ENCODE results near the gene TEDC1. TPM values are rescaled to one million over a fixed set of nuclear protein-coding genes. Genes with fewer than 3 reads are reported as not detected.

The TEDC1 gene, protein sequence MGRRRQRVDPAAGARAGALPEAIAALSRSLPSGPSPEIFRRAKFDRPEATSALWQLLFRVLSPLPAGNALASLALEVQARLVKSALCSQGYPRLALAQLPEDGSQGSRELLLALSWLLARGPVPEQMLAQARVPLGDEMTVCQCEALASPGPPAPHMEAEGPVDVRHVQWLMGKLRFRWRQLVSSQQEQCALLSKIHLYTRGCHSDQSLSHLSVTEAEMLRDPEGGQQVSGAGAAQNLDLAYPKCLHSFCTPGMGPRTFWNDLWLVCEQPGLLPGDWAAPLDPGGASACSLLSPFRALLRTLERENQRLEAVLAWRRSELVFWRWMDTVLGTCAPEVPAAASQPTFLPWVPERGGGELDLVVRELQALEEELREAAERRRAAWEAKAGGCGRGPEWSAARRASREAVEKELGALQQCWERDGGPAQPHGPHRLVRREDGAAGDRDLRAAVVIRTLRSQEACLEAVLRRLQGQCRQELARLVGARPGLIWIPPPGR
- total RNA-seq, result 3.8 TPM
- long read RNA-seq, partial matches to known transcripts, result 1 of 5 reads
- long read RNA-seq, other reads (novel, unspliced or antisense), result 3 of 5 reads

DNA sequence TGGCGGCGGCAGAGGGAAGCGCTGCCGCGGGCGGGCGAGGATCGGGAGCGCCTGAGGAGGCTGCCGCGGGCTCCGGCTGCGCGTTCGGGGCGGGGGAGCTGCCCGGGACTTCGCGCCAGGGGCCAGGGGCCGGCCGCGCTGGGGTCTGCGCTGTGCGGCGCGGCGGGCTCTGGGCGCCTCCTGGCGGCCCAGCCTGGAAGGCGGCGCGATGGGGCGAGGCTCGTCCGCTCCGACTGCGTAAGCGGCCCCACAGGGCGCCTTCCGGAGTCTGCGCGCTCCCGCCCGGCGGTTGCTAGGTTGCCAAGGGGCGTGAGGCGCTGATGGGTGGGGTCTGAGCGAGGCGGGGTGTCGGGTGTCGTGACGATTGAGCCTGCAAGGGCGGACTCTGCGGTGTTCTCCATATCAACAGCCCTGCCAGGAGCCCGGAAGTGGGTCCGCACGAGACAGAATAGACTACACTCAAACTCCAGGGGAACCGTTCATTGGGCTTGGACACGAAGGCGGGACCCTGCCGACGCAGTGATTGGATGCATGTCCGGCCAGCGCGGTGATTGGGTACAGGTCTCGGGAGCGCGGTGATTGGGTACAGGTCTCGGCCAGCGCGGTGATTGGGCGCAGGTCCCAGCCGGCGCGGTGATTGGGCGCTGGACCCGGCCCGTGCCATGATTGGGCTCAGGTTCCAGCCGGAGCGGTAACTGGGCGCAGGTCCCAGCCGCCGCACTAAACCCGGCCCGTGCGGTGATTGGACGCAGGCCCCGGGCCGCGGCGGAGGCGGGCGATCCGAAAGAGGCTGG is at the start of gene TEDC1:
Gene TEDC1, plus strand, starts transcription at position 675 of the 794 bp plus-strand sequence. CDS start 130 bp downstream, outside the sequence.
- intact Hi-C loops (cut with DNase I), result loop anchor here (2.0 to 5.0 kb wide), 2 partner anchors 16 to 37 kb away; partner anchors contain the start of genes CRIP2 and TMEM121
- peak; percentile 99 for DNase-seq (ENCODE audit: low spot score)

DNA sequence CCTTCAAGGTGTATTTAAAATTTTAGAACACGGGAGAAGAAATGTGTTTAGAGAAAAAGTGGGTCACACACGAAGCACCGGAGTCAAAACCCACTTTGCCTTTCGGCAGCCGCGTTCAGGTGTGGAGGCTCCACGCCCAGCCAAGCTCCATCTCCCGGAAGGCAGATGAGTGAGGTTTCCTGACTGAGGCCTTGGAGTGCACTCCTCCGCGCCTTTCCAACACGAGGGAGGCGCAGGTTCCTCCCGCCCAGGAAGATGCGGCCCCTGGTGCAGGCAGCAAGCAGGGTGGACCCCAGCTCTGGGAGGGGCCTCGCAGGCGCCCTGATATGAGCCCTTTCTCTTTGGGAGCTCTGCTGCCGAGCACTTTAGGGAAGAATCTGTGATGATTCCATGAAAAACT is 48.9 kb upstream of the TEDC1 start:
- intact Hi-C loops (cut with DNase I), result no loop called here
- no peak for DNase-seq (ENCODE audit: low spot score)

DNA sequence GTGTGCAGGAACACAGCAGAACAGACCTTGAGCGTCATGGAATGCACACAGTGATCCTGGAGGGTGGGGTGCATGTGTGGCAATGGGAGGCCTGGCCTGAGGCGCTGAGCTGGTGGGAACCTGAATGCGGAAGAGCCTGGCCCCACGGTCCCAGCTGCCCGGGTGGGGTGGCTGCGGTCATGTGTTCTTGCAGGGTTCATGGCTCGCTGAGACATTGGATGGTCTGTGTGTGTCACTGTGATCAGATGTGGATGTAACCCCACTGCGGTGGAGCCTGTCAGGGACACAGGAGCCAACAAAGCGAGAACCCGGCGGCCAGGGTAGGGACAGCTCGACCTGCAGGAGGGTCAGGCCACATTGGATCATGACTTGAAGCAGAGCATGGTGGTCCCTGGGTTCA is 48.2 kb upstream of the TEDC1 start:
- intact Hi-C loops (cut with DNase I), result no loop called here
- DNase-seq (ENCODE audit: low spot score), result no peak

DNA sequence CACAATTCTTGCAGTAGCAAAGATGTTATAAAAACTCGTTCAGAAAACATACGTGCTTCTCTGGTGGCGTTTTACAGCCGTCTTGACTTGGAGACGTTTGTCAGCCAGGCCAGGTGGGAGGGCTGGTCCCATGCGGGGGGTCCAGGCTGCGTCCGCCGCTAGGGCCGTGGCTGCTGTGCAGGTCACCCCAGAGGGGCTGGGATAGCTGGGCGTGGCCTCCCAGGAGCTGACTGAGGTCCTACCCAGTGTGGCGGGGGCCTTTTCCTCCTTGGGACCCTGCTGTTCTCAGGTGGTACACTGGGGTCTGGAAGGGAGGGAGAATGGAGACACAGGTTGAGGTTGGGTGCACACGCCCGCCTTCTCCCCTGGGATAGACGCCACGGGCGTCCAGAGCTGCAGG is 46.2 kb upstream of the TEDC1 start:
- no peak for DNase-seq (ENCODE audit: low spot score)
- intact Hi-C loops (cut with DNase I), result loop anchor here (5.0 kb wide), 2 partner anchors 73 to 82 kb away; partner anchors contain the start of gene TMEM121

DNA sequence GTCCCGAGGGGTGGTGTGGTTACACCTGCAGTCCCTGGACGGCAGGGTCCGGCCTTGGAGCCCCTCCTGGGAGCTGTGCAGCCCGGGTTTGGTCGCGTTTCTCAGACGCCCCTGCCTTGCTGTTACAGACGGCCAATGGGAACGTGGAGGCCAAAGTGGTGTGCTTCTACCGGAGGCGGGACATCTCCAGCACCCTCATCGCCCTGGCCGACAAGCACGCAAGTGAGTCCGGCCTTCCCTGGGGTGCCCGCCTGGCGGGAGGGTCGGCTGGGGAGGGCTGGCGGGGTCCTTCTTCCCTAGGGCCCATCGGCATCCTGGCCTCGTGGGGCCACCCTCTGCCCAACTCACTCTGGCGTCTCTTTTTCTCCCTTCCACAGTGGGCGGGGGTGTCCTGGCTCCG is 45.8 kb upstream of the TEDC1 start:
- intact Hi-C loops (cut with DNase I), result loop anchor here (5.0 kb wide), 2 partner anchors 73 to 82 kb away; partner anchors contain the start of gene TMEM121
- DNase-seq (ENCODE audit: low spot score), result no peak

DNA sequence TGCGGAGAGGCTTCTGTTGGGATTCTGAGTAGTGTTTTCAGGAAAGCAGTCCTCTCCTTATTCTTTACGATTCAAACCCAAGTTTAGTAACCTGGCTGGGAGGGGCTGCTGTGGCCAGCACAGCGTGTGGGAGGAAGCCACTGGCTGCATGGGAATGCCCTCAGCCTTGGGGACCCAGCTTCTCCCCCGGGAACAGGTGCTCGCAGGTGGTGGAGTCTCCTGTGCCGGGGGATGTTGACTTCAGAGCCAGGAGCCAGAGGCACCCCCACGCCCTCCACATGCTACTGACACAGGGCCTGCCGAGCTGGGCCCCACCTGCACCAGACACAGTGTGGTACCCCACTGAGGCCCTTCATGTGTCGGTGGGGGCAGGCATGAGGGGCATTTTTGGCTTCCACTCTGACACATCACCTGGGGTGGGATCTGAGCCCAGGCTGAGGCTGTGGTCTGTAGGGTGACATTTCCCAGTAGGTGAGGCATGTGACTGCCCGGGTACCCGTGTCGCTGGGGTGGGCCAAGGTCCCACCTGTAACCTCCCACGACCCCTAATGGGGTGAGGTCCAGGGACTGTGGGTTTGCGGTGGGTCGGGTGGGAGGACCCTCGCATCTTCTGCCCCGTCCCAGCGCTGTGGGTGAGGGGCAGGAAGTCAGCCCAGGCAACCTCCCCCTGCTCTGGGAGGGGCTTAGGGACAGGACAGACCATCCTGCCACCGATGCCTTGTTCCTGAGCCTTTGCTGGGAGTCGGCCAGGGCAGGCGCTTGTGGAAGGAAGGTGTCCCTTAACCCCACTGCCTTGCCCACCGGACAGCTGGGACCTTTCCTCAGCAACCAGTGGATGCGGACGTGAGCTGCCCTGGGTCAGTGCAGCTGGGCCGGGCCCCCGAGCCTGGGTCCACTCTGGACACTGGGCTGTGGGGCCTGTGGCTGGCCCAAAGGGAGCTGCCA is 44.9 kb upstream of the TEDC1 start:
- DNase-seq (ENCODE audit: low spot score), result no peak
- intact Hi-C loops (cut with DNase I), result loop anchor here (5.0 kb wide), 2 partner anchors 74 to 81 kb away; partner anchors contain the start of gene TMEM121

DNA sequence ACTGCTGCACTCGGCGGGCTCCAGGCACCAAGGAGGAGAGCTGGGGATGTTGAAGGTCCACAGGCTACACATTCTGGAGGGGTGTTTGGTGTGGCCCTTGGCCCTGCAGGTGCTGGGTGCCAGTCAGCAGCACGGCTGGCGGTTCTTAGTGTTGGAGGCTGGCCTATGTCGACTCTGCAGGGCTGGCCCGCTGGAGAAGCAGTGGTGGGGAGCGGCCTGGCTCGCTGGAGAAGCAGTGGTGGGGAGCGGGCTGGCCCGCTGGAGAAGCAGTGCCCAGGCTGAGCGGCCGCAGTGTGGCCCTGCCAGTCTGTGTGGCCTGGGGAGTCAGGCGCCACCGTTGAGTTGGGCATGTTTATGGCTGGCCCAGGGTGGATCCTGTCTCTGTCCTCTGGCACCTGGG is 44.1 kb upstream of the TEDC1 start:
- no peak for DNase-seq (ENCODE audit: low spot score)
- intact Hi-C loops (cut with DNase I), result loop anchor here (5.0 kb wide), 2 partner anchors 75 to 80 kb away; partner anchors contain the start of gene TMEM121

DNA sequence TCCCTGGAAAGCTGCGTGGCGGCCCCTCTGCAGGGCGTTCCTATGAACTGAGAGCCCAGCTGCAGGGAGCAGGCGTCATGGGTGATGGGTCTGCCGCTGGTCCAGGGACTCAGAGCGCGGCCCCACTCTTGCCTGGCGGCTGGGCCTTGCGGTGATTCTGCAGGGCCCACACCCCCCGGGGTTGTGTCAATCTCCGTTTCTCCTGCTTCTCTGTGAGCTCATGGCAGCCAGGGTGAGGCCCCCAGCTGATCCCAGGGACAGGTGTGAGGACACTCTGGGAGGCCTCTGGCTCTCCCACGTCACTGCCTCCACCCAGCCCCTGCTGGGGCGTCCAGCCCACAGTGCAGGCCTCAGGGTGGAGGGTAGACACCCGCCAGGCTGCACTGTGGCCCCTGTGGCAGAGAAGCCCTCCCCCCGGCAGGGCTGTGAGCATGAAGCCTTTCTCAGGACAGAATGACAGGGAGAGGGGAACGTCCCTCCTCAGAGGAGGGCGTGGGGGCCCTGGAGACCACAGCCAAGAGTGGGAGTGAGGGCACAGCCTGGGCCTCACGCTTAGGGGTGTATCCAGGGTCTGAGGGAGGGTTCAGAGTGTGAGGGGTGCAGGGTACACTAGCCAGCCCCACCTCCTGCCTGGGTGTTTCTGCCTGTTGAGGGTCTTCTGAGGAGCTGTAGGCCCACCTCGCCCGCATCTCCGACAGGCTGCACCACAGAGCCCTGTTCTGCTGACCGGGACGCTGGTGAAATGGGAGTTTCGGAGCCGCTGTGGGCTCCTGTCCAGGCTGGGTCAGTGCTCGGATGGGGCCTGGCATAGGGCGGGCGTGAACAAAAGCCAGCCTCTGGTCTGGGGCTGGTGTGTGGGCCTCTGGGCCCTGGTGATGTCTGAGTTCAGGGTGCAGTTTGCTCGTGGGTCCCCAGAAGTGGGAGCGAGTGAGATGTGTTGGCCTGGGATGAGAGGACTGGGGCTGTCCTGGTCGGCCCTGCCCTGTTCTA is 43.1 kb upstream of the TEDC1 start:
- no peak for DNase-seq (ENCODE audit: low spot score)
- intact Hi-C loops (cut with DNase I), result loop anchor here (2.0 to 5.0 kb wide), 4 partner anchors 41 to 79 kb away; partner anchors contain the start of genes TEX22 and TMEM121

DNA sequence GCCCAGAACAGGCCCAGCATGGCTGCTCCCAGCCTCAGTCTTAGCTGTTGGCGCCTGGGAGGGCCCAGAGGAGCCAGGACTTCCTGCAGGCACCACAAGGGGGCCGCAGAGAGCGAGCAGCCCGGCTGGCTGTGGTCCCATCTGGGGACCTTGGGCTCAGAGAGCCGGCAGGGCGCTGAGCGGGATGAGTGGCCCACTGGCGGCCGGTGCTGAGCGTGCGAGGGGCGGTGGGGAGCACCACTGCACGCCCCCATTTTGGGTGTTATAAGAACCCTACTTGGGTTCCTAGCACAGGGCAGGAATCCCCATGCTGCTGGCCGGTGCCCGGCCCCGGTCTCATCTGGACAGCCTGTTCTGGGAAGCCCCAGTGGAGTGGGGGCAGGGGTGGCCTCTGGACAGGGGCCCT is 42.3 kb upstream of the TEDC1 start:
- intact Hi-C loops (cut with DNase I), result loop anchor here (2.0 to 5.0 kb wide), 4 partner anchors 40 to 79 kb away; partner anchors contain the start of genes TEX22 and TMEM121
- DNase-seq (ENCODE audit: low spot score), result peak; percentile 87

DNA sequence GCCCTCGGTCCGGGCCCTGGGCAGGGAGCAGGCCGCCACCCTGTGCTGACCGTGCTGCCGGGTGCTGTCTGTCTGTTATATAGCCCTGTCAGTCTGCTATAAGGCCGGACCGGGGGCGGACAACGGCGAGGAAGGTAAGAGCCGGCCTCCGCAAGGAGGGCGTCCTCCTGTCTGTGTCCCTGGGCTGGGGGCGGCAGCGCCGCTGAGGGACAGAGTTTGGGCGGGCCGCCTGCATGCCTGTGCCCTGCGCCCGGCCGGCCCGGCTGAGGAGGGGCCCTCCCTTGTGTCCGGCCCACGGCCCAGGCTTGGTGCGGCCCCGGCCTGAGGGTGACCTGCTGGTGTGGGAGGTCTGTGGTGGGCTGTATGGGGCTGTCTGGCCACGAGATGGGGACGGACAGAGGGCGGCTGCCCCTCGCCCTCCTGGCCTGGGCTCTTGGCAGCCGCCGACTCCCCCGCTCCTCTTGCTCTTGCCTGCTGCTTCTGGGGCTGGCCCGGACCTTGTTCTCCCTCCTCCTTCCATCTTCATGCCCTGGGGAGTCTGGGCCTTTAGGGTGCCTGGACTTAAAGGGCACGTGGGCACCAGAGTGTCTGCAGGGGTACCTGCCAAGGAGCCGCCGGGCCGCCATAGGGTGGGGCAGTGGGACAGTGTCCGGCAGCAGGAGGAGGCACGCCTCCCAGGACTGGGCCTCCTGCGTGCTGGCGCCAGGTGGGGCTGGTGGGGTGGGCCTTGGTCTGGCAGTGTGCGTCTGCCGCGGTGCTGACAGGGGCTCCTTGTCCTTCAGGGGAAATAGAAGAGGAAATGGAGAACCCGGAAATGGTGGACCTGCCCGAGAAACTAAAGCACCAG is 41.5 kb upstream of the TEDC1 start:
- DNase-seq (ENCODE audit: low spot score), result no peak

DNA sequence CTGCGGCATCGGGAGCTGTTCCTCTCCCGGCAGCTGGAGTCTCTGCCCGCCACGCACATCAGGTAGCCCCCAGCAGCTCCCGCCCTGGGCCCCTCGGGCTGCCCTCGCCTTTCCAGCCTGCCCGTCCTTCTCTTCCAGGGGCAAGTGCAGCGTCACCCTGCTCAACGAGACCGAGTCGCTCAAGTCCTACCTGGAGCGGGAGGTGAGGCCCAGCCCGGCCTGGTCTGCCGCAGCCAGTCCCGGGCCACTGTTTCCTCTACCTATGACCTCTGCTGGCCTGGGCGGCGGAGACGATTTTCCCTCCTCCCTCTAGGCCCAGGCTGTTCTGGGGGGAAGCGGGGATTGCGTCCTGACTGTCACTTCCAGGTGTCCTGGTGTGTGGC is 40.9 kb upstream of the TEDC1 start:
- DNase-seq (ENCODE audit: low spot score), result no peak
- intact Hi-C loops (cut with DNase I), result no loop called here

More for the DNA sequence above, 41.5 kb upstream of the TEDC1 start:
- intact Hi-C loops (cut with DNase I), result loop anchor here (2.0 to 5.0 kb wide), 4 partner anchors 39 to 78 kb away; partner anchors contain the start of genes TEX22 and TMEM121

DNA sequence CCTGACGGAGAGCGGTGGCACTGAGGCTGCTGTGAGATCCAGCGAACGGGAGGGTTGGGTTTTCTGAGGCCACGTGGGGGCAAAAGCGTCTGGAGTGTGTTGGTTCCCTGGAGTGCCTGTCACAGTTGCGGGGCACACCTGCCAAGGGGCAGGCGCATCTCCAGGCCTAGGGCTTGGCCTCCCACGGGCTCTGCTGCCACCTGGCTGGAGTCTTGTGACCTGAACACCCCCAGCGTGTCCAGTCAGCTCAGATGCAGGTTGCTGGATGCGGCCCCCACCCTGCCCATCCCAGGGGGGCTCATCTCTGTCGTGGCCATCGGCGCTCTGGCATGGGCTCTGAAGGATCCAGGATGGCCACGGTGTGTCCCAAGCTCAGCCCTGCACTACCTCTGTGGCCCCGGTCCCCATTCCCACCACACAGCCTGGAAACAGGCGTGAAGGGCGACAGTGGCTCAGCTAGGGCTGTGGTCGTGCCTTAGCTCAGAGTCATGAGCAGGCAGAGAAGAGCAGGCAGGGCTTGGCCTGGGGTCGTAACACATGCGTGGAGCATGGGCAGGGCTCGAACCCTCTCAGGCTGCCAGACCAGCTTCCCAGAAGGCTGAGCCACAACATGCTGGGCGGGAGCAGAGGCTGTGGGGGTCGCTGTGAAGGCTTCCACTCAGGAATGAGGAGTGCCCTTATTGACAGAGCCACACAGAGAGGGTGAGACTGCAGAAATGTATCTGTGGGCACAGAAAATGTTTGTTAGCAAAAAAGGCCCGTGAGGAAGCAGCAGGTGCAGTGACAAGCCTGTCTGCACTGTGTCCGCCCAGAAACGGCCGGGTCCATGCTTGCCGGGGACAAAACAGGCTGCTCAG is 40.0 kb upstream of the TEDC1 start:
- no peak for DNase-seq (ENCODE audit: low spot score)
- intact Hi-C loops (cut with DNase I), result no loop called here

DNA sequence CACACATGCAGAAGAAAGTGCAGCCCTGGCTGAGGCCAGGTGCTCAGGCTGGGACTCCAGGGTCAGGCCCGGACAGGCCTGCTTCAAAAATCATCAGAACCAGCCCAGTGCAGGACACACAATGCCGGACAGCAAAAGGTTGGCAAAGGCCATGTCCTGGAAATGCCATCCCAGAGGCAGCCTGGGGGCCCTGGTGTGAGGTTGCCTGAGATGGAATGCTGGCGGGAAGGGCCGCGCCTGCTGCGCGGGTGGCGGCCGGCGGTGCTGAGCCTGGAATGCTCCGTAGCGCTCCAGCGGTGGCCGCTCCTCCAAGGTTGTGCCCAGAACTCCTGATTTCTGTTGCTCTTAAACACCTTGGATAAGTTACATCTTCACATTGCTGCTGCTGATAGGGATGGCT is 38.1 kb upstream of the TEDC1 start:
- no peak for DNase-seq (ENCODE audit: low spot score)

DNA sequence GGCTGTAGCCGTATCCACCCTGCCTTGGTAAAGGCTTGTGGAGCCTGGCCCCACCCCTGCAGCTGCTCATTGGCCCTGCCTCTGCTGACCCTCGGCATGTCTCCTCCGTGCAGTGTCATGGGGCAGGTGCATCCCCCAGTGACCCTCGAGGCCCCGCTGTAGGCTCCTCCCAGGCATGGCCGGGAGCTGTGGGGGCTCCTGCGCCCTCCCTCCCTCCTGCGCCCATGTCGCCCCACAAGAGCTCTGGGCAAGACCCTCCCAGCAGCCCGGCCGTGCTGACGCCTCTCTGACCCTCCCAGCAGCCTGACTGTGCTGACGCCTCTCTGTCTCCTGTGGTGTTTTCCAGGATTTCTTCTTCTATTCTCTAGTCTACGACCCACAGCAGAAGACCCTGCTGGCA is 37.2 kb upstream of the TEDC1 start:
- intact Hi-C loops (cut with DNase I), result no loop called here
- DNase-seq (ENCODE audit: low spot score), result no peak

More for the DNA sequence above, 38.1 kb upstream of the TEDC1 start:
- intact Hi-C loops (cut with DNase I), result no loop called here

DNA sequence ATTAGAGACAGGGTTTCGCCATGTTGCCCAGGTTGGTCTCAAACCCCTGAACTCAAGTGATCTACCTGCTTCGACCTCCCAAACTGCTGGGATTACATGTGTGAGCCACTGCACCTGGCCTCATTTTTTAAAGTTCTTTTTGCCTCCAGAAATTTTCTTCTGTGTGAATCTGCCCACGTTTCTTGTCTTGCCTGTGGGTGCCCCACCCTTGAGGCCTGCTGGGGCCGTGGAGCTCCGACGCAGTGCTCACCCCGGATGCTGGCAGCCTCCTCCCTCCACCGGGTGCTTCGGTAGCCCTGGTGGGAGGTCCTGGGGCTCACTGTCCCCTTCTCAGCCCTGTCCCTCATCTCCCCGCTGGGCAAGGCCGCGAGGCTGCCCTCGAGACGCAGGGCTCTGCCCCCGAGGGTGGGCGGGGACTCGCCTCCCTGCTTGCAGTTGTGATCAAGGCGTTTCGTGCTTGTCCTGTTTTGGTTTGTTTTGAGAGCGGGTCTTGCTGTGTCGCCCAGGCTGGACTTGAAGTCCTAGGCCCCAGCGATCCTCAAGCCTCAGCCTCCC is 35.9 kb upstream of the TEDC1 start:
- intact Hi-C loops (cut with DNase I), result no loop called here
- no peak for DNase-seq (ENCODE audit: low spot score)
